ENCODE measurements around the gene GPR26. TPM values are rescaled to one million over a fixed set of nuclear protein-coding genes. Genes with fewer than 3 reads are reported as not detected.
"Not testable (repeated sequence)": the region's sequence is repeated elsewhere in the genome, so short reads cannot be mapped to it uniquely, and the experiment has no call there.

Gene GPR26
- total RNA-seq, 1 experiment from 2014 or later: not detected

DNA sequence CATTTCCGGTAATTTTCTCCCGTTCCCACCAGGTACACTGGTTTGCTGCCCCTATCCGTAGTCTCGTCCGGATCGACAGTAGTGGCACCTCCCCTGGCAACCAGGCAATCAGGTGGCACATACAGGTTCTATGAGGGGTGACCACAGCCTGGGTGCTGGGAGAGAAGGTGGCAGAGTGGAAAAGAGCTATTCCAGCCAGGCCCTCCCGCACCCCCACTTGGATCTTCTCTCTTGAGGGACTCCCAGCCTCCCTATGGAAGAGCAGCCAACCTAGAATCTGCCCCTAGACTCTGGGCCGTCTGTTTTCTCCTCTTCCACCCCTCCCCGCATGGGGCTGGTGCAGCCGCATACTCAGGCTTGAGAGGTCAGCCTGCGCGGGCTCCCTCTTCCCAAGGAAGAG lies 58.6 kb downstream of the GPR26 start:
- H3K4me3 Mint-ChIP-seq (ENCODE audit: low read depth, unreplicated experiment): no peak overlapping the region

DNA sequence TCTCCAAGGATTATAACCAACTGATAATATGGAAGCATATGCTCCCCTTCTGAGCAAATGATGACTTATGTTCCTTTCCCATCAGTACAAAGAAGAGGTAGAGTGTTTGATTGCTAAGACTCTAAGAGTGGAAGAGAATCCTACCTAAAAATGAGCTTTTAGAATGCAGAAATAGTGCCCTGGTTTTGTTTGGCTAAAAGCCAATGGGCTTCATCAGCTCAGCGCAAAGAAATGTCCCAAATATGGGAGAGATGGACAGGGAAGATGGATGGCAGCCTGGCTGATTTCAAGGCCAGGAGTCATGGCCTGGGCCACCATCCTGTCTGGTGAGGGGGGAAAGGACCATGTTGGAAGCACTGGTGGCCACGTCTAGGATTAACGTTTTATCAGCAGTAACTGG lies 60.2 kb downstream of the GPR26 start:
- H3K4me3 Mint-ChIP-seq (ENCODE audit: low read depth, unreplicated experiment): no peak overlapping the region

More for the DNA sequence above, 58.6 kb downstream of the GPR26 start:
- DNase-seq: no peak
- intact Hi-C loops (cut with micrococcal nuclease; ENCODE audit: unreplicated experiment): no loop called here
- H3K9me3 Mint-ChIP-seq (ENCODE audit: low read depth, unreplicated experiment): no peaks in the 10 kb centered on the region
- no peak overlapping the region for H3K27ac Mint-ChIP-seq (ENCODE audit: unreplicated experiment)
- TF ChIP-seq, protein P1, sequence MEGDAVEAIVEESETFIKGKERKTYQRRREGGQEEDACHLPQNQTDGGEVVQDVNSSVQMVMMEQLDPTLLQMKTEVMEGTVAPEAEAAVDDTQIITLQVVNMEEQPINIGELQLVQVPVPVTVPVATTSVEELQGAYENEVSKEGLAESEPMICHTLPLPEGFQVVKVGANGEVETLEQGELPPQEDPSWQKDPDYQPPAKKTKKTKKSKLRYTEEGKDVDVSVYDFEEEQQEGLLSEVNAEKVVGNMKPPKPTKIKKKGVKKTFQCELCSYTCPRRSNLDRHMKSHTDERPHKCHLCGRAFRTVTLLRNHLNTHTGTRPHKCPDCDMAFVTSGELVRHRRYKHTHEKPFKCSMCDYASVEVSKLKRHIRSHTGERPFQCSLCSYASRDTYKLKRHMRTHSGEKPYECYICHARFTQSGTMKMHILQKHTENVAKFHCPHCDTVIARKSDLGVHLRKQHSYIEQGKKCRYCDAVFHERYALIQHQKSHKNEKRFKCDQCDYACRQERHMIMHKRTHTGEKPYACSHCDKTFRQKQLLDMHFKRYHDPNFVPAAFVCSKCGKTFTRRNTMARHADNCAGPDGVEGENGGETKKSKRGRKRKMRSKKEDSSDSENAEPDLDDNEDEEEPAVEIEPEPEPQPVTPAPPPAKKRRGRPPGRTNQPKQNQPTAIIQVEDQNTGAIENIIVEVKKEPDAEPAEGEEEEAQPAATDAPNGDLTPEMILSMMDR (IDR thresholded peaks at IDR 0.05; ENCODE audit: unreplicated experiment): no peak
- CTCF ChIA-PET: no interaction called here
- H3K27me3 Mint-ChIP-seq (ENCODE audit: unreplicated experiment): peaks cover 58% of the 10 kb centered on the region
- no peaks in the 10 kb centered on the region for H3K36me3 Mint-ChIP-seq (ENCODE audit: insufficient read depth, unreplicated experiment)
- no TSS peak for BruUV-seq (replicated peaks)
- no peaks in the 10 kb centered on the region for H3K4me1 Mint-ChIP-seq (ENCODE audit: low read depth, unreplicated experiment)

DNA sequence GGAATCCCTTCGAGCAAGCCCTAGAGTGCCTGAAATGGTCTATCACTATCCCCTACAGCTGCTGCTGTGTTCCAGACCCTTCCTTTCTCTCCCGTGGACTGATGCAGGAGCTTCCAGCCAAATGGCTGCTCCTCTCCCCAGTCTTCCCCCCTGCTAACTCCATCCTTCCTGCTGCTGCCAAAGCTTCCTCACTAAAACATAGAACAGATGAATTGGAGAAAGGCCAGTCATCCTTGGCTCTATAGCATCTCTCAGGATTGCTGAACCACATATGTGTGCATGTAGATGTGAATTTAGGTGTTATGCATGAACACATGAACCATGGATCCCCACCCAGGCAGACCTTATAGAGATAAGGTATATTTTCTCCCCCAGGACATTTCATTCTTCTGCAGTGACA lies 60.7 kb downstream of the GPR26 start:
- TF ChIP-seq, protein P1 (IDR thresholded peaks at IDR 0.05; ENCODE audit: unreplicated experiment): no peak
- intact Hi-C loops (cut with micrococcal nuclease; ENCODE audit: unreplicated experiment): no loop called here
- no peaks in the 10 kb centered on the region for H3K9me3 Mint-ChIP-seq (ENCODE audit: low read depth, unreplicated experiment)
- no peak overlapping the region for H3K4me3 Mint-ChIP-seq (ENCODE audit: low read depth, unreplicated experiment)
- H3K27me3 Mint-ChIP-seq (ENCODE audit: unreplicated experiment): peaks cover 39% of the 10 kb centered on the region
- no peak for DNase-seq
- no TSS peak for BruUV-seq (replicated peaks)
- CTCF ChIA-PET: no interaction called here
- no peaks in the 10 kb centered on the region for H3K4me1 Mint-ChIP-seq (ENCODE audit: low read depth, unreplicated experiment)
- no peaks in the 10 kb centered on the region for H3K36me3 Mint-ChIP-seq (ENCODE audit: insufficient read depth, unreplicated experiment)
- no peak overlapping the region for H3K27ac Mint-ChIP-seq (ENCODE audit: unreplicated experiment)

More for the DNA sequence above, 60.2 kb downstream of the GPR26 start:
- TF ChIP-seq, protein P1 (IDR thresholded peaks at IDR 0.05; ENCODE audit: unreplicated experiment): no peak
- no peaks in the 10 kb centered on the region for H3K4me1 Mint-ChIP-seq (ENCODE audit: low read depth, unreplicated experiment)
- H3K9me3 Mint-ChIP-seq (ENCODE audit: low read depth, unreplicated experiment): no peaks in the 10 kb centered on the region
- no peaks in the 10 kb centered on the region for H3K36me3 Mint-ChIP-seq (ENCODE audit: insufficient read depth, unreplicated experiment)
- BruUV-seq (replicated peaks): no TSS peak
- CTCF ChIA-PET: no interaction called here
- intact Hi-C loops (cut with micrococcal nuclease; ENCODE audit: unreplicated experiment): no loop called here
- H3K27ac Mint-ChIP-seq (ENCODE audit: unreplicated experiment): no peak overlapping the region
- H3K27me3 Mint-ChIP-seq (ENCODE audit: unreplicated experiment): peaks cover 44% of the 10 kb centered on the region
- no peak for DNase-seq

DNA sequence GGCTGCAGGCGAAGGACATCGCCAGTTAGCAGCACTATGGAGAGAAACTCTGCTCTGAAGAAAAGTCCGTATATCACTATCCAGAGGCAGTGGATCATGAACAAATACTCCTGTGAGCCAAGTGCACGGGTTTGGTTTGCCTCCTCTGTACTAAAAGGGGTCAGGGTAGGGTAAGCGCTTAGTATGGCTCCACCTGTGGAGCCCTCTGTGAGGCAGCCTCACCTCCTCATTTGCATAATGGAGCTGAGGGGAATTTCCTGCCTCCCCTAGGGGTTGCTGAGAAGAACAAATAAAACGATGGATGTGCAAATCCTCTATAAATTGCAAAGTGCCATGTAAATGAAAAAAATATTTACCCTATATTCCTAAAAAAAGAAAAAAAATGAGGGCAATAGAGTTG lies 63.4 kb downstream of the GPR26 start:
- CTCF ChIA-PET: no interaction called here
- Mint-ChIP-seq H3K4me3 (ENCODE audit: low read depth, unreplicated experiment) (no peak overlapping the region), H3K4me1 (ENCODE audit: low read depth, unreplicated experiment) (no peaks in the 10 kb centered on the region), H3K27me3 (ENCODE audit: unreplicated experiment) (peaks cover 32% of the 10 kb centered on the region), H3K36me3 (ENCODE audit: insufficient read depth, unreplicated experiment) (no peaks in the 10 kb centered on the region), H3K27ac (ENCODE audit: unreplicated experiment) (no peak overlapping the region), H3K9me3 (ENCODE audit: low read depth, unreplicated experiment) (no peaks in the 10 kb centered on the region)
- DNase-seq: no peak
- intact Hi-C loops (cut with micrococcal nuclease; ENCODE audit: unreplicated experiment): no loop called here
- no TSS peak for BruUV-seq (replicated peaks)
- TF ChIP-seq, protein P1 (IDR thresholded peaks at IDR 0.05; ENCODE audit: unreplicated experiment): no peak

DNA sequence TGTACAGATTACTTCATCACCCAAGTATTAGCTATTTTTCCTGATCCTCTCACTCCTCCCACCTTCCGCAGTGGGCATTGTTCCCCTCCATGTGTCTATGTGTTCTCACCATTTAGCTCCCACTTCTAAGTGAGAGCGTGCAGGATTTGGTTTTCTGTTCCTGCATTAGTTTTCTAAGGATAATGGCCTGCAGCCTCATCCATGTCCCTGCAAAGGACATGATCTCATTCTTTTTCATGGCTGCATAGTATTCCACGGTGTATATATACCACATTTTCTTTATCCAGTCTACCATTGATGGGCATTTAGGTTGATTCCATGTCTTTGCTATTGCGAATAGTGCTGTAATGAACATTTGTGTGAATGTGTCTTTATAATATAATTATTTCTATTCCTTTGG lies 70.8 kb downstream of the GPR26 start:
- not testable (repeated sequence) for H3K36me3 Mint-ChIP-seq (ENCODE audit: insufficient read depth, unreplicated experiment)

More for the DNA sequence above, 70.8 kb downstream of the GPR26 start:
- H3K9me3 Mint-ChIP-seq (ENCODE audit: low read depth, unreplicated experiment); H3K4me3 Mint-ChIP-seq (ENCODE audit: low read depth, unreplicated experiment); H3K27ac Mint-ChIP-seq (ENCODE audit: unreplicated experiment); BruUV-seq (replicated peaks); H3K4me1 Mint-ChIP-seq (ENCODE audit: low read depth, unreplicated experiment); intact Hi-C loops (cut with micrococcal nuclease; ENCODE audit: unreplicated experiment); DNase-seq; CTCF ChIA-PET: not testable (repeated sequence)
- H3K27me3 Mint-ChIP-seq (ENCODE audit: unreplicated experiment): peaks cover 12% of the 10 kb centered on the region
